H1 (cell line): ENCODE data around the gene CDCP1. TPM values are rescaled to one million over a fixed set of nuclear protein-coding genes. Genes with fewer than 3 reads are reported as not detected.

Experiments
- HDAC6 ChIP-seq: IDR thresholded peaks from one replicate; pipeline ENCODE4 v1.7.1; 2012; ENCODE audit warnings: low read depth, mild to moderate bottlenecking, inconsistent platforms, low read length, moderate library complexity
- polyA plus RNA-seq, 7 experiments: library from polyadenylated mRNA; depleted of rRNA in 3 of 7; stranded (reverse) in 5 of 7; unstranded in 2 of 7; fragments of >200 nt in 5 of 7; fragments of 200-250 nt in 2 of 7; gene quantifications; 1 replicate in 5 of 7; 2 replicates in 1 of 7; 4 replicates in 1 of 7; pipeline versions ENCODE4 v1.2.1 to v1.2.3, GENCODE V29; 2011 to 2013; ENCODE audit warnings: missing spikeins in 2 of 7, mixed read lengths in 2 of 7
- total RNA-seq: library from RNA; stranded (reverse); fragmentation: NEBNext Ultra II Directional; extraction: Animal tissue kit (Norgen Biotek cat#: 25700); gene quantifications from 2 replicates; pipeline ENCODE4 v1.2.1, GENCODE V29; 2021
- TF ChIP-seq, protein P1 (sequence below): IDR thresholded peaks from 2 replicates; pipeline ENCODE4 v1.6.1; 2012; ENCODE audit warnings: low read length, inconsistent platforms

Gene CDCP1
- total and polyA plus RNA-seq, 2 of the 8 experiments (the other 6 are each of a cell fraction or from before 2014, with no cell fraction given) = 10.0 to 23.3 TPM

DNA sequence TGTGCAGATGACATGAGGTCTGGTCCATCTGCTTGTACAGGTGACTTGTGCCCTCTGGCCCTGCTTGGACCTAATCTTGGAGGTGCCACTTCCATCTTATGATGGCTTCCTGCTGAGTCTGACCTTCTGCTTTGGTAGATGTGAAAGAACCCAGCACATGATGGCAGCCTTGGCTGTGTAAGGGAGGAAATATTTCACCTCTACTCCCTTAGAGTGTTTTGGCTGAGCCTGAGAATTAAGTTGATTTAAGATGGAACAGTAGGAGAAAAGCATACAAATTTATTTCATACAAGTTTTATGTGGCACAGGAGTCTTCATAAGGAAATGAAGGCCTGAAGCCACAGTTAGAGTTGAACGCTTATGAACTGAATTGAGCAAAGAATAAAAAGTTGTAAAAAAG, 27.6 kb upstream of the CDCP1 start (continued):
- no peak for TF ChIP-seq HDAC6
- TF ChIP-seq, protein P1, sequence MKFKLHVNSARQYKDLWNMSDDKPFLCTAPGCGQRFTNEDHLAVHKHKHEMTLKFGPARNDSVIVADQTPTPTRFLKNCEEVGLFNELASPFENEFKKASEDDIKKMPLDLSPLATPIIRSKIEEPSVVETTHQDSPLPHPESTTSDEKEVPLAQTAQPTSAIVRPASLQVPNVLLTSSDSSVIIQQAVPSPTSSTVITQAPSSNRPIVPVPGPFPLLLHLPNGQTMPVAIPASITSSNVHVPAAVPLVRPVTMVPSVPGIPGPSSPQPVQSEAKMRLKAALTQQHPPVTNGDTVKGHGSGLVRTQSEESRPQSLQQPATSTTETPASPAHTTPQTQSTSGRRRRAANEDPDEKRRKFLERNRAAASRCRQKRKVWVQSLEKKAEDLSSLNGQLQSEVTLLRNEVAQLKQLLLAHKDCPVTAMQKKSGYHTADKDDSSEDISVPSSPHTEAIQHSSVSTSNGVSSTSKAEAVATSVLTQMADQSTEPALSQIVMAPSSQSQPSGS = no peak
